Stimulated activated CD4-positive, alpha-beta T cell treated with anti-CD3 and anti-CD28 coated beads, TNF-alpha, amount 100 ng/mL, for 4 hours (primary cell): ENCODE measurements around the gene NR2F6.
"Not testable (repeated sequence)": the region's sequence is repeated elsewhere in the genome, so short reads cannot be mapped to it uniquely, and the experiment has no call there.

Experiments
- DNase-seq, 3 experiments: peaks; one replicate each; pipeline ENCODE4 v3.0.0-alpha.2; 2020; ENCODE audit warnings: low read depth in 3 of 3

Gene NR2F6

DNA sequence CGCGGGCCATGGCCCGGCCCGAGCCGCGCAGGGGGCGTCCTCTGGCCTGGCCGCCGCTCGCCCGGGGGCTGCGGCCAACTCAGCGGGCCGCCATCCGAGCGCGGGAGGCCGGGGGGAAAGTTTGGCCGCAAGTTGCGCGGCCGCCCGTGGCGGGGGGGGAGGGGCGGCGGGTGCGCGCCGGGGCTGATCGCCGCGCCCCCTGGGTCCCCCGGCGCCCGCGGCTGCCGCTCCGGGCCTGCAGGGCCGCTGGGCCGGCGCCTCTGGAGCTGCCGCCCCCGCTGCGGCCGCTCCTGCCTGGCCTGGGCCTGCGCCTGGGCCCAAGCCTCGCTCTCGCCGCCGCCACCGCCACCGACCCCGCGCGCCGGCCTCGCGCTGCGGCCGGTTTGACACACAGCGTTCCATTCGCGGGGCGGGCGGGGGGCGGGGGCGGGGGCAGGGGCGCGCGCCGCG is at the start of gene NR2F6:
Gene NR2F6 (minus strand): TSS at position 385 of the 450 bp plus-strand sequence. CDS start 699 bp downstream, outside the sequence.
- no peak for DNase-seq

DNA sequence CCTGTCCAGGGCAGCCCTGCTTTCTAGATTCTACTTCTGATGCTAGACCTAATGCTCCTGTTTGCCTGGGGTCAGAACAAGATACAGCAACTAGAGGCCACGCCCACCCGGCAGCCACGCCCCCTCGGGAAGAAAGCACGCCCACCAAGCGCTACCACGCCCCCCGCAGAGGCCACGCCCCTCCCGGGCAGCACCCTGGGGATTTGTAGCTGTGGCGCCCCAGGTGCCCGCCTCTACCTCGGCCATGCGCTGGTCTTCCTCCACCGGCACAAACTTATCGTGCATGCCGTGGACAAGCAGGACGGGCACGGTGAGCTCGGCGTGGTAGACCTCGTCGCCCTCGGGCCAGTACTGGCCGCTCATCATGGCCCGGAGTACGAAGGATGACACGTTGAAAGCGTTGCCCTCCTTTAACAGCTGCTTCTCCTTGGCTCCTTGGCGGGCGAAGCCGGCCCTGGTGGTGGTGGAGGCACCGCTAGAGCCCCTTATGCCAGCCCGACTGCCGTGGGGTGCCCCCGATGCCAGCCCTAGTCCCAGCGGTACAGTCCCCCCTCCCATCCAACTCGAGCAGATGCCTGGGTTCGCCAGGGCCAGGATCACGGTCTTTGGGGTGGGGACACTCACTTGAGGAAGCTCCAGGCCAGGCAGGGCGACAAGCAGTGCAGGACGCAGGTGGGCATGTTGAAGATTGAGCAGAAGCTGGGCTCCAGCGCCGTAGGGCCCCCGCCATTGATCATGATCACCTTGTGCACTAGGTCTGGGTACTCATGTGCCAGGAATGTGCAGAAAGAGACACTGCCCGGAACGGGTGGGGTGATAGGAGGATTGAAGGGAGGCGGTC is 48.6 kb upstream of the NR2F6 start:
- peak in 1 of 3 experiments; percentile 26 for DNase-seq

DNA sequence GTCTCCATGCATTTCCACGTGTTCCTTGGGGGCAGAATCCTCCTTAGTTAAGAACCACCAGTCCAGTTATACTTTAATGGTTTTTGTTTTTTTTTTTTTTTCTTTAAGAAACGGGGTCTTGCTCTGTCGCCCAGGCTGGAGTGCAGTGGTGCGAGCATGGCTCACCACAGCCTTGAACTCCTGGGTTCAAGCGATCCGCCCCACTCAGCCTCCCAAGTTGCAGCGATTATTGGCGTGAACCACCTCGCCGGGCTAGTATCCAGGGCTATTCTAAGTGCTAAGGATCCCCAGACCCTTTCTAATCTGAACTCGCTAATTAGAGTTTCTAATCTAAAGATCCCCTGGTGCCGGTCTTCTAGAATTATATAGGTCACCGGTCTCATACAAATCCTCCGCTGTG is 47.9 kb upstream of the NR2F6 start:
- DNase-seq = no peak

DNA sequence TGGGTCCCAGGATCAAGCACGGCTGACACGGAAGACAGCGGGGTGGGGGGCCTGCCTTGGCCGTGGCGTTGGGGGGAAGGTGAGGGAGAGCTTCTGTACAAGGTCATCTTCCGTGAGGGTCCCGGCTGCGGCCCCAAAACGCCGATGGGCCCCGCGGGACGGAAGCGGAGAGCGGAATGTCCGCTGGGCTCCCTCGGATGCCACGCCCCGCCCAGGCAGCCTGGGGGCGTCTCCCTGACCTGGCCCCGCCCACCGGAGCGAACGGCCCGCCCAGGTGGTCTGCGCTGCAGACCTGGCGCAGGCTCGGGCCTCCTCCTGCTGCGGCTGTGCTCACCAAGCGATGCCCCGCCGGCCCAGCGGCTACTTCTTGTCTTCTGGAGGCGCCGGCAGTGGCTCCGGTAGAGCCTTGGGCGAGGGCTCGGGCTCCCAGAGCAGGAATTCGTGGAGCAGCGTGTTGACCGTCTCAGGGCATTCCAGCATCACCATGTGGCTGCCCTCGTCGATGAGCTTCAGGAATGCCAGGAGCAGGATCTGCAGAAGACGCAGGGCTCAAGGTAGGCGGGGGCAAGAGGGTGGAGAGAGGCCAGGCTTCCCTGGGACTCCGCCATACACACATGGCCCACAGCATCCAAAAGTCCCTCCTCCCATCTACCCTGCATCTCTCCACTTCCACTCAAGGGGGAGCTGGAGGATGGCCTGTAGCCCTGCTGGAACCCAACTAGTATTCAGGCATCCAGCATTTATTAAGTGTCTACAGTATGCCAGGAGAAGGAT is 46.8 kb upstream of the NR2F6 start:
- peak; percentile 55 to 68 (median 59) for DNase-seq

DNA sequence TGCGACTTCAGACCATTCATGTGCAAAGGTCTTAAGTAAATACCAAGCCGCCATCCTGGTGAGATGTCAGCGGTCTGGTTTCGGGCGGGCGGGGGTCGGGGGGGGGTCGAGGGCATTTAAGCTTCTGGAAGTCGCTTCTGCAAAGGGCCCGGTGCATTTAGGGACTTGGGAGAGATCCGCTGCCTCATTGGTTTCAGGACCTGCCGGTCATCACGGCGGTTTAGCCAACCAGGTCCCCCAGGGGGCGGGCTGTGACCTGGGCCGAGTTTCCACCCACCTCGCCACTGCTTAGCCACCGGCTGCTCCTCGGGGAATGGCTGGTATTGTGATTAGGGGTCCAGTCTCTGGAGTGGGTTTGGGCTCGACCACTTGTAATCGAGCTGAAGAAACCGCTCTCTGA is 43.8 kb upstream of the NR2F6 start:
- DNase-seq = peak in 1 of 3 experiments; percentile 30

DNA sequence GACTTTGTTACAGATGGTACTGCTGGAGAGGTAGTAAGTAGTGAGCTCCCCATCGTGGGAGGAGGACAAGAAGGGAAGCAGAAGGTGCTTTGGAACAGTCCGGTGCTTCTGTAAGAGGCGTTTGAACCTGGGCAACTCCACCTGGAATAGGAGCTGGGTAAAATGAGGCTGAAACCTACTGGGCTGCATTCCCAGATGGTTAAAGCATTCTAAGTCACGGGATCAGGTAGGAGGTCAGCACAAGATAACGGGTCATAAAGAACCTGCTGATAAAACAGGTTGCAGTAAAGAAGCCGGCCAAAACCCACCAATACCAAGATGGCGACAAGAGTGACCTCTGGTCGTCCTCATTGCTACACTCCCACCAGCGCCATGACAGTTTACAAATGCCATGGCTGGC is 41.0 kb upstream of the NR2F6 start:
- no peak for DNase-seq

DNA sequence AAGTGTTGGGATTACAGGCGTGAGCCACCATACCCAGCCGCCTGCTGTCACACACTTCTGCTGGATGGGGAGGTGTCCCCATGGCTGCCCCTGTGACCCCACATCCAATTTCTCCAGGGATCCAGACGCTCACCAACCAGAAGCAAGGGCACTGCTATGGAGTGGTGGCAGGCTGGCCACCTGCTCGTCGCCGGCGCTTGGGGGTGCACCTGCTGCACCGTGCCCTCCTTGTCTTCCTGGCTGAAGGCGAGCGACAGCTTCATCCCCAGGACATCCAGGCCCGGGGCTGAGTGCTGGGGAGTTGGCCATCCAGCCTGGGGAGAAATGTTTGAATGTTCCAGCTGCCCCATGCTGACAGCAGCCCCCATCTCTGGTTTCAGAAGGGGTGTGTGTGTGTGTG is 40.5 kb upstream of the NR2F6 start:
- DNase-seq = no peak

DNA sequence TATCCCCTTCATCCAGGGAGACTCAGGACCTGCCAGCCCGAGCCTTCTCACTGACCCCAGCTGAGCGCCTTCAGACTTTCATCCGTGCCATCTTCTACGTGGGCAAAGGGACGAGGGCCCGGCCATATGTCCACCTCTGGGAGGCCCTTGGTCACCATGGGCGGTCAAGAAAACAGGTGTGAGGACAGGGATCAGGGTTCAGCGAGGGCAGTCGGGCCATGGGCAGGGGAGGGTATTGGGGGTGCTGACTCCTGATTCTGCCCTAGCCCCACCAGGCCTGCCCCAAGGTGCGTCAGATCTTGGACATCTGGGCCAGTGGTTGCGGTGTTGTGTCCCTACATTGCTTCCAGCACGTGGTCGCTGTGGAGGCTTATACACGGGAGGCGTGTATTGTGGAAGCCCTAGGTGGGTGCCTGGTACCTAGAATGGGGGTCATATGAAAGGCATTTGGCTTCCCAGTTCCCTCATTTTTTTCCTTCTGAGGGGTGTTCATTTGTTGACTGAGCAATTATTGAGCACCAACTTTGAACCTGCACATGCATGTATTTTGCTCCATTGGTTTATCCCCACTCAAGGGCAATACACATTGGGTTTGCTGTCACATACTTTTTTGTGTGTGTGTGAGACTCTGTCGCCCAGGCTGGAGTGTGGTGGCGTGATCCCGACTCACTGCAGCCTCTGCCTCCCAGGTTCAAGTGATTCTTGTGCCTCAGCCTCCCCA is 39.9 kb upstream of the NR2F6 start:
- DNase-seq = no peak

DNA sequence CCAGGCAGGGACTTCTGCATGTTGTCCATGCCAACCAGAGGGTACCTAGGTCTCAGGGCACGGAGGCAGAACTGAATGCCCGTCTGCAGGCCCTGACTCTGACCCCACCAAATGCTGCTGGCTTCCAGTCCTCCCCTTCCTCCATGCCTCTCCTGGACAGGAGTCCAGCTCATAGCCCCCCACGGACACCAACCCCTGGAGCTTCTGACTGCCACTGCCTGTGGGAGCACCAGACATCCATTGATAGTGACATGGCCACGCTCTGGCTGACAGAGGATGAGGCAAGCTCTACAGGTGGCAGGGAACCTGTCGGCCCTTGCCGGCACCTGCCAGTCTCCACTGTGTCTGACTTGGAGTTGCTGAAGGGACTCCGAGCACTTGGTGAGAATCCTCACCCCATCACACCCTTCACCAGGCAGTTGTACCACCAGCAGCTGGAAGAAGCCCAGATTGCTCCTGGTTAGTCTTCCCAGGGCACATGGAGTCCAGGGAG is 37.8 kb upstream of the NR2F6 start:
- DNase-seq = no peak

DNA sequence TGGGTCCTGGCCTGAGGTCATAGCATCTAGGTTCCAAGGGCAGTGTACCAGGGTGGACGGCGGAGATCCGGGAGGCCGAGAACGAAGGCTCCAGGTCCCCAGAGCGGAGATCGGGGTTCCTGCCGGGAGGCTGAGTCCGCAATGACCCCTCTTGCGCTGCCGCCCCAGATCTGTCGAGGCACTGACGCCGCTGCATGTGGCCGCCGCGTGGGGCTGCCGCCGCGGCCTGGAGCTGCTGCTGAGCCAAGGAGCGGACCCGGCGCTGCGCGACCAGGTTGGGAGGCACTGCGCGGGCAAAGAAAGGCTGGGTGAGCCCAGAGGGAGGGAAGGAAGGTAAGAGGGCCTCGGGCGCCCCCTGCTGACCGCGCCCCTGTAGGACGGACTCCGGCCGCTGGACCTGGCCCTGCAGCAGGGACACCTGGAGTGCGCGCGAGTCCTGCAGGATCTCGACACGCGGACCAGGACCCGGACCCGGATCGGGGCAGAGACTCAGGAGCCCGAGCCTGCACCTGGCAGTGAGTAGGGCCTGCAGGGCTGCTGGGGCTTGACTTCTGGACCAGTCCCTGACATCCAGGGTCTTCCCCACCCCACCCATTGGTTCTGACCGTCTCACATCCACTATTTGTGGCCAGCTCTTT is 36.9 kb upstream of the NR2F6 start:
- DNase-seq = peak; percentile 58 to 64 (median 63)

DNA sequence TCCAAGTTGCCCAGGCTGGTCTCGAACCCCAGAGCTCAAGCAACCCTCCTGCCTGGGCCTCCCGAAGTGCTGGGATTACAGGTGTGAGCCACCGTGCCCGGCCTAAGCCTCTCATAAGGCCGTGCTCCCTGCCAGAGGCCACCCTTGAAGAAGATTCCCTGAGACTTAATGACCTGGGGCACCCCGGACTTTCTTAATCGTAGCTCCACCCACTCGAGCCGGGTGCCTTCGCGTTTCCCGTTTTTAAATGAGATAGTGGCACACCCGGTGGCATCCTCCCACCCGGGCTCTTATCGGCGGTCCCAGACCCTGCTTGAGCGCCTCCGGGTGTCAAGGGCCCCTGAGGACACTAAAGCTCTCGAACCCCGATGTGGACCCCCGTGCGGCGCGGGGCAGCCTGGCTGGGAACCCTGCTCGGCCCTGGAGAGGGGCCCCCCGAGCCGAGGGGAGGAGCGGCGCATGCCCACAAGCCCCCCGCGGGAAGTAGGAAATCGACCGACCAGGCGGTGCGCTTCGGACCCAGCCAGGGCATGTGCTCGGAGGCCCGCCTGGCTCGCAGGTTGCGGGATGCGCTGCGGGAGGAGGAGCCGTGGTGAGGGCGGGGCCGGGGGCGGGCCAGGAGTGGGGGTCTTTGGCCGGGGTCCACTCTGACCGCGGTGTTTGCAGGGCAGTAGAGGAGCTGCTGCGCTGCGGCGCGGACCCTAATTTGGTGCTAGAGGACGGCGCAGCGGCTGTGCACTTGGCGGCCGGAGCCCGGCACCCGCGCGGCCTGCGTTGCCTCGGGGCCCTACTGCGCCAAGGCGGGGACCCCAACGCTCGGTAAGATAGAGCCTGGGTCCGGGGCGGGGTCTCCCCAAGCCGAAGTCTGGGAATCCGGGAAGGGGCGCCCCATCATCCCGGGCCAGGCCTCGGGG is 35.9 kb upstream of the NR2F6 start, which contains the start of gene ANKLE1:
Gene ANKLE1 (plus strand): TSS at position 511 of the 914 bp plus-strand sequence. CDS start 20 bp downstream, at position 531.
- peak in 1 of 3 experiments; percentile 29 for DNase-seq

DNA sequence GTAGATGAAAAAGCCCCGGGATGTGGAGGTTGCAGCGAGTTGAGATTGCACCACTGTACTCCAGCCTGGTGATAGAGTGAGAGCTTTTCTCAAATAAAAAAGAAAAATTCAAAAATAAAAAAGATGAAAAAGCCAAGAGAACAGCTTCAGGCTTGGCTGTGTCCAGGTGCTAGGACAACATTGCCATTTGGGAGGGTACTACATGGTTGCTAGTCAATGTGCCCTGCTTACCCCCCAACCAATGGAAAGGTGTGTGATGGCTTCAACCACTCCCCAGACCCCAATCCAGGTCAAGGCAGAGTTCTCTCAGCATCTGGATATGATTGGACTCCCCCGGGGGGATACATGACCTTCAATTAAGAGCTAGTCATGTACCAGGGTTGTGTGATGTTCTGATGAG is 33.7 kb upstream of the NR2F6 start:
- DNase-seq = no peak

DNA sequence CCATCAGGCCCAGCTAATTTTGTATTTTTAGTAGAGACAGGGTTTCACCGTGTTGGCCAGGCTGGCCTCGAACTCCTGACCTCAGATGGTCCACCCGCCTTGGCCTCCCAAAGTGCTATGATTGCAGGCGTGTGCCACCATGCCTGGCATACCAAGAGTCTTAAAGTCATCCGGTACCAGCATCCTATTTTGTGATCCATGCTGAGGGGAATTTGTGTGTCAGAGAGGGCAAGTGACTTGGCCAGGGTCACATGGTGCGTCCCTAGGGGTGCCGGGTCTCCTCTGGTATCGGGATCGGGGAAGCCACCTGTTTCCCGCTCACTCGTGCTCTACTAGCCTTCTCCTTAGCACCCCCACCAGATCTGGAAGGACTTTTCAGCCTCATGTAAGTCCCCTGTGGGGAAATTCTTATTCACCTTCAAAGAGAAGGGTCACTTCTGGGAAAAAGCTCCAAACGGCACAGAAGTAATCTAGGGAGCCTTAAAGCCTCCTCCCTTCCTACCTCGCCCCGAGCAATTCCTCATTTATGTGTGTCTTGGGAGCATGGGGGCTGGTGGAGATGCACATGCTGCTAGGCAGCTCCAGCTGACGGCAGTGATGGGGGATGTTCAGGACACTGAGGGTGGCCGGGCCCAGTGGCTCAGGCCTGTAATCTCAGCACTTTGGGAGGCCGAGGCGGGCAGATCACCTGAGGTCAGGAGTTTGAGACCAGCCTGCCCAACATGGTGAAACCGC is 29.9 kb upstream of the NR2F6 start:
- DNase-seq = no peak

DNA sequence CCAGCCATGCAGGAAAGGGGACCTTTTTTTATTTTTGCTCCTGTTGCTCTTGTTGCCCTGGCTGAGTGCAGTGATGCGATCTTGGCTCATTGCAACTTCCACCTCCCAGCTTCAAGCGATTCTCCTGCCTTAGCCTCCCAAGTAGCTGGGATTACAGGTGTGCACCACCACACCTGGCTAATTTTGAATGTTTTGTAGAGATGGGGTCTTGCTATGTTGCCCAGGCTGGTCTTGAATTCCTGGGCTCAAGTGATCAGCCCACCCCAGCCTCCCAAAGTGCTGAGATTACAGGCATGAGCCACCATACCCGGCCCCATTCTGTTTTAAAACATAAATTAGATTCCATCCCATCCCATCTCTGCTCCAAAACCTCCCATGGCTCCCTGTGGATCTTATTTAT is 29.2 kb upstream of the NR2F6 start:
- DNase-seq = not testable (repeated sequence)

DNA sequence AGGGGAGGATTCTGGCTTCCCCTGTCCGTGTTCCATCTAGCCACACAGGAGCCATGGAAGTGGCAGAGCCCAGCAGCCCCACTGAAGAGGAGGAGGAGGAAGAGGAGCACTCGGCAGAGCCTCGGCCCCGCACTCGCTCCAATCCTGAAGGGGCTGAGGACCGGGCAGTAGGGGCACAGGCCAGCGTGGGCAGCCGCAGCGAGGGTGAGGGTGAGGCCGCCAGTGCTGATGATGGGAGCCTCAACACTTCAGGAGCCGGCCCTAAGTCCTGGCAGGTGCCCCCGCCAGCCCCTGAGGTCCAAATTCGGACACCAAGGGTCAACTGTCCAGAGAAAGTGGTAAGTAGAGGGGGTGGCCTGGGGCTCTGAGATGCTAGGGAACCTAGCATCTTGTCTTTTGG is 23.0 kb upstream of the NR2F6 start:
- DNase-seq = no peak

DNA sequence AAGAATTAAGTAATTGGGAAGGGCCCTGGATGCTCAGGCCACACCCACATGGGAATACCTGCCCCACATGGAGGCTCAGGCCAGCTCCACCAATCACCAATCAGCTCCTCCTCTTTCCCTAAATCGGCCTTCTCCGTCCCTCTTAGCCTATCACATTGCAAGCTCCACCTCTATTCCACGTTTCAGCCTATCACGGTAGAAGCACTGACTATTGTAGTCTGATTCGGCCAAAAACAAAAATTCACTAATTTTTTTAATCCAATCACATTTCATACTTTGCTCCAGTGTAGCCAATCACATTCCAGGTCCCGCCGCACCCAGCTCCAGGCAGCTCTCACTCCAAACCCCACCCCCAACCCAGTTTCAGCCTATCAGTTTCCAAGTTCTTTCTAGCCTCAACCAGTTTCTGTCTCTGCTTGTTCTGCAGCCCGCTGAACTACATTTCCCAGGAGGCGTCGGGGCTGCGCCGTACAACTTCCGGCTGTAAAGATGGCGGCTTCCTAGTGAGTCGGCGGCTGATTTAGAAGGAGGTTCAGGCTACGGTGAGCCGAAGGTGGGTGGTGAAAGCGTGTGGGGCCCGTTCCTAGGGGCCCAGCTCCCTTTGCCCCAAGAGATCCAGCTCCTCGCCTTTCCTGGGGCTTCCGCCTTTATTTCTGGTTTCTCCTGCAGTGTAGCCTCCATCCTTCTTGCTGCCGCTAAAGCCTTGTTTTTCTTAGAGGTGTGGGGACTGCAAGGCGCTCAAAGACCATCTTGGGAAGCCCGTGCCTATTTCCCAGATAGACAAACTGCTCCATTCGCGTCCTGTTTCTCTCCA is 21.5 kb upstream of the NR2F6 start, which contains the start of gene BABAM1:
Gene BABAM1 (plus strand): TSS at position 469 of the 814 bp plus-strand sequence. CDS start 1,364 bp downstream, outside the sequence.
- DNase-seq = peak; percentile 77 to 88 (median 86)

DNA sequence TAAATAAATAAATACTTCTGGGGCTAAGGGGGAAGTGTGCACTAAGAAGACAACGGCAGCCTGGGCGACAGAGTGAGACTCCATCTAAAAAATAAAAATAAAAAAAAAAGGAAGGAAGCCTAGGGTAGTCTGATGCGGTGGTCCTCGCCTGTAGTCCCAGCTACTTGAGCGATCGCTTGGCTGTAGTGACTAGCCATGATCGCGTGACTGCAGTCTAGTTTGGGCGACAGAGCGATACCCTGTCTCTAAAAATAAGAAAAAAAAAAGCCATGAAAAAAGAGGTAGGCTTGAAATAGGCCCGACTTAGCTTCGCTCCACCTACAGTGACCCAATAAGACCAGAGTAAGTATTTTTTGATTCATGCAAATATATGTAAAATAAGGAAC is 20.9 kb upstream of the NR2F6 start:
- no peak for DNase-seq

DNA sequence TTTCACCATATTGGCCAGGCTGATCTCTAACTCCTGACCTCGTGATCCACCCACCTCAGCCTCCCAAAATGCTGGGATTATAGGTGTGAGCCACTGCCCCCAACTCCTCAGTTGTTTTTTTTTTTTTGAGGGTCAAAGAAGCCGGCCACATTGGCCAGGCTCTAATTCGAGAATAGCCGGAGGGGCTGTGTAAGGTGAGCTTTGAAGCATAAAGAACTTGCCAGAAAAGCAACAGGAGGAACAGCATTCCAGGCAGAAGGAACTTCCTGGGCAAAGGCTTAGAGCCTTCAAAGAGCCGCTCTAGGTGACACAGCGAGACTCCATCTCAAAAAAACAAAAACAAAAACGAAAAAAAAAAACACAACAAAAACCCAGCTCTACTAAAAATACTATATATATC is 20.3 kb upstream of the NR2F6 start:
- no peak for DNase-seq

DNA sequence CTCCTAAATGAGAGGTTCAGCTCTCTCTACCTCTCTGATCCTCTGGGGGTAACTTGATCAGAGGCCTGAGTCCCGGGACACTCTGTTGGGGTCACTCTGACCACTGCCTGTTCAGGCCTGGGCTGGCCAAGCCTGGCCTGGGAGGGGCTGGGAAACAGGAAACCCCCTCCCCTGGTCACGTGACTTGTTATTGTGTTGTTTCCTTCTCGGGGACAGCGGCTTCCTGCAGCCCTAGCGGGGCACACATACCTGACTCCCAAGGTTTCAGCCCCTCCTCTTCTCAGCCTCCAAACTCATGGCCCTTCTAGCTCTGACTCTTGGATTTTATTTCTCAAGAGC is 18.9 kb upstream of the NR2F6 start, which contains the start of gene USHBP1:
Gene USHBP1 (minus strand): TSS at position 105 of the 339 bp plus-strand sequence. CDS start 446 bp downstream, outside the sequence.
- DNase-seq = no peak
